ENCODE results near the gene ENTHD1.

DNA sequence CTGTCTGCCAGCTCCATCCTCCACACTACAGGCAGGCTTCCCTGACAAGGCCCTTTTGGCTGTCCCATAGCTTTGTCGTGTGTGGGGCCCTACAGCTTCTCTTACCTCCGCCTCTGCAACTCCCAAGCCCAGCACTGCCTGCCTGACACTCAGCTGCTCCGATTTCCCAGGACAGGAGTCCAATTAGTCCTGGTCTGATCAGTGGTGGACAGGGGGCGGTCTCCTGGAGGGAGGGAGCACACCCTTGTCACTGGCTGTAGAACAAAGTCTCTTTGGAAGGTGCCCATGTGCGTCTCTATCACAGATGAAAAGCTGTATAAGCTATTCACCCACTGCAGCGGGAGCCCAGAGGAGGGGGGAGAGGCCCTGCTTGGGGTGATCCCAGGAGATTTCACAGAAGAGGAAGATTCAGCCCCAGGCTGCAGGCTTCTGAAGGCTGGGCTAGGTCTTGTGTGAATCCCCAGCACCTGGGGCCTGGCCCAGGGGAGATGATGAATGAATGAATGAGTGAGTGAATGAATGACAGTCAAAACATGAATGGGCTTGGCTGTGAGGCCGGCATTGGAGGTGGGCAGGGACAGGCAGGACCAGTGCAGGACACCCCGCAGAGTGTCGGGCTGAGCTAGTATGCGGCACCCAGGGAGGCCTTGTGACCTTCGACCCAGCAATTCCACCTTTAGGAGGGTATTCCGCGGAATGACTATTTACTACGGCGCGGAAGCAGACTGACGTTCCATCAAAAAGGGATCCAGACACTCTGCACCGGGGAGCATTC lies 180.6 kb downstream of the ENTHD1 start:
- TF ChIP-seq, protein P1, sequence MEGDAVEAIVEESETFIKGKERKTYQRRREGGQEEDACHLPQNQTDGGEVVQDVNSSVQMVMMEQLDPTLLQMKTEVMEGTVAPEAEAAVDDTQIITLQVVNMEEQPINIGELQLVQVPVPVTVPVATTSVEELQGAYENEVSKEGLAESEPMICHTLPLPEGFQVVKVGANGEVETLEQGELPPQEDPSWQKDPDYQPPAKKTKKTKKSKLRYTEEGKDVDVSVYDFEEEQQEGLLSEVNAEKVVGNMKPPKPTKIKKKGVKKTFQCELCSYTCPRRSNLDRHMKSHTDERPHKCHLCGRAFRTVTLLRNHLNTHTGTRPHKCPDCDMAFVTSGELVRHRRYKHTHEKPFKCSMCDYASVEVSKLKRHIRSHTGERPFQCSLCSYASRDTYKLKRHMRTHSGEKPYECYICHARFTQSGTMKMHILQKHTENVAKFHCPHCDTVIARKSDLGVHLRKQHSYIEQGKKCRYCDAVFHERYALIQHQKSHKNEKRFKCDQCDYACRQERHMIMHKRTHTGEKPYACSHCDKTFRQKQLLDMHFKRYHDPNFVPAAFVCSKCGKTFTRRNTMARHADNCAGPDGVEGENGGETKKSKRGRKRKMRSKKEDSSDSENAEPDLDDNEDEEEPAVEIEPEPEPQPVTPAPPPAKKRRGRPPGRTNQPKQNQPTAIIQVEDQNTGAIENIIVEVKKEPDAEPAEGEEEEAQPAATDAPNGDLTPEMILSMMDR (IDR thresholded peaks at IDR 0.05 in 8 of 11, conservative IDR thresholded peaks at IDR 0.05 in 3 of 11): no peak
- TF ChIP-seq POLR2AphosphoS5 (IDR thresholded peaks at IDR 0.05) (no peak), POLR2A (IDR thresholded peaks at IDR 0.05) (no peak)
